HG03342 (cell line): Measurements from ENCODE around the gene CBX8.
A peak's percentile ranks its signal among the peaks of the same experiment; 100 is the strongest.

Source experiments
- ATAC-seq: cut with Tn5 transposase; IDR thresholded peaks from one replicate; pipeline ENCODE4 v1.9.1; 2021; ENCODE audit warnings: mild to moderate bottlenecking, moderate library complexity; ENCODE audit not compliant: unreplicated experiment

CBX8 gene

DNA sequence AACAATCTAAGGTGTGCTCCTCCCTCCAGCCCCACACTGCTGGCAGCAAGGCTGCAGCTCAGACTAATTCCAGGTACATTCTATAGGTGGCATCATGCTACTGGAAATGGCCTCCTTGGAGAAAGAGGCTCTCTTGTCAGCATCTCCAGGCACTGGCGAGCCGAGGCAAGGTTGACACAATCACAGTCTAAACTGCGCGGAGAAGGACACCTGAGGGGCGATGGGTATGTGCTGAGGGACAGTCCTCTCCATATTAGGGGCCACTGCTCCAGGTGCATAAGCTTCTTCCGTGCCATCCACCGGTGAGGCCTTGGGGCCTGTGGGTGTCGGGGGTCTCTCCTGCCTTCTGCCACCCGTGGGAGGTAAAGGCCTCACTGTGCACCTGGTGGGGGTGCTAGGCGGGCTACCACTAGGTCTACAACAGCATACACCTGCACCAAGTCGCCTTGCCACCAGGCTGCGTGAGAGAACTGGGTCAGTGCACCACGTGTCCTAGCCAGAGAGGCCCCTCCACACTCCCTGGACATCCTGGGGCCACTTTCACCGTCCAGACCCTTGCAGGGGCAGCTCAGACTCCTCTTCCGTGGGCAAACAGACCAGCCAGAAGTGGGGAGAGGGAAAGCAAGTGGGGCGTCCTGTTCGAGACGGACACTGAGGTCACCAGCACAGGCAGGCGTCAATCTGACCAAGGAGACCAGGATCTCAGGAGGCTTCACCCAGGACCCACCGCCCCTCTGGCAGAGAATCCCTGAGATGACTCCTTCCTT, 12.1 kb upstream of the CBX8 start:
- no peak for ATAC-seq

DNA sequence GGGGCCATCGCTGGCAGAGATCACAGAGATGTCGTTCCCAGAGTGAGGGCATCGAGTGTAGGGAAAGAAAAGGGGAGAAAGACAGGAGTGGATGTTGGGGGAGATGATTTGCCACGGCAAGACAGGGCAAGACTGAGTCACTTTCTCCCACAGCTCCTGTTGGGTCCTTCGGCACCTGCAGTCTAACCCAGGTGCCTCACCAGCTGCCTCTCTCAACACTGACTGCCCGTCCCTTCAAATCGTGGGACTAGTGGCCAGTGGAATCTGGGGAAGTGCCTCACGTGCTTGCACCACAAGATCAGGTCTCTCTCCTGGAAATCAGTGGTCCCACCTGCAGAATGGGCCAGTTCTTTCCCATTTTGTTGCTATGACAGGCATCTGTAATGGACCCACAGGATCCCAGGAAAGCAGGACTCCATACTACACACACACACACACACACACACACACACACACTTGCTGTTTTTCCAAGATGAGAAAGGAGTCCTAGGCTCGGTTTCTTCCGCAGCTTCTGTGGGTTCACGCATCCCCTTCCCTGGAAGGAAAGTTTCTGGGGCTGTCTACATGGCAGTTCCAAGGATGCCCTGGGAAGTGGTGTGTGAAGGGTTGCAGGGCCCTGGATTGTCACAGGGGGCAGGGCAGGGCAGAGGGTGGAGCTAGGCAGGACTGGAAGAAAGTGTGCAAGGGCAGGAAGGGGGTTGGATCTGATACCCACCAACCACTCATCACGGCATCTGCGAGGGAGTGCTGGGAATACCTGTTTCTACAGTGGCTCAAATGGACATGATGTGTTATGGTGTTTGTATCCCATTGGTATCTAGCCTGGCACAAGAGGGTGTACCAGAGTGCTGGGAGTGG, 10.2 kb upstream of the CBX8 start:
- ATAC-seq = no peak

DNA sequence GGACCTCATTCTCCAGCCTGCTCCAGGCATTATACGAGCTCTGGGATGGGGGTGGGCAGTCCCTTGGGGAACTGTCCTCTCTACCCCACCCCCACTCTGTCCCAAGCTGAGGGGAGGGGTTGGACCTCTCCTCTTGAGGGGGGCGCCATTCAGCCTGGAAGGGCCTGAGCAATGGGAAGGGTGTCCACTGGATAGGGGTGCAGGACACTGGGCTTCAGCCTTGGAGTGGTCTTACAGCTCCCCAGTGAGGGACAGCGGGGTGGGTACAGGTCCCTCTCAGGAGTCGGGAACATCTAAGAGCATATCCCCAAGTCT, 9.5 kb upstream of the CBX8 start:
- no peak for ATAC-seq

DNA sequence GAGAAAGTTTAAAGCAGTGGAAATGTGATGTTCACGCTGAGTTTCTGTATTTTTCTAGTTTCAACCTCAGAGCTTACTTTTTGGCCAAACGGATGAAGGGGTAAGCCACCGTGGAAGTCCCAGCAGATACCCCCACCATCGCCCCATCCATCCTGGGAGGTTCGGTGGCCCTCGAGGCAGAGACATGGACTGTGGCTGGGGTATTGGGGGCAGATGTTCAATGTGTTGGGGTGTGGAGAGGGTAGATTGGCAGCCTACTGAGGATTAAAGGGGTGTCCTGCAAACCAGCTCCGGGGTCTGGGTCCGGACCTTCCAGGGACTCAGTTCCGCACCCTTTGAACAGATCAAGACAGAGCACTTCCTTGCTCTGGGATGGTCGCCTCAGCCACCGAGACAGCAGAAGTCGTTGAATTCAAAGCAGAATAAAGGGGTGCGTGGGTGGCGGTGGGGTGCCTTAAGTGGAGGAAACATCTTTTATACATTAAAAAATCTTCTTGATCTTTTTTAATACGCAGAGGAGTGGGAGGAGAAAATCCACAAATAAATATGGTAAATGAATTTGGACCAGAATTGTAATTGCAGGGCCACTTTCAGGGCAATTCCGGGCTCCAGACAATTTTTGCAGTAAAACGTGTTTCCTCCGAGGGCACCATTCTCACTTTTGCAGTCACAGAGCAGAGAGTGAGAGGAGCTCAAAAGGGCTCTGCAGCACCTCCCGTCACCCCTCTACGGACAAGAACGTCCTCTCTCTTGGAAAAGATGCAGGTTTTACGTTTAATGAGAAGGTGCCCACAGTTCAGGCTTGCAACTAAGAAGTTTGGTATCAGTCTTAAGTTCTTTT, 8.2 kb upstream of the CBX8 start:
- ATAC-seq = peak; percentile 17

DNA sequence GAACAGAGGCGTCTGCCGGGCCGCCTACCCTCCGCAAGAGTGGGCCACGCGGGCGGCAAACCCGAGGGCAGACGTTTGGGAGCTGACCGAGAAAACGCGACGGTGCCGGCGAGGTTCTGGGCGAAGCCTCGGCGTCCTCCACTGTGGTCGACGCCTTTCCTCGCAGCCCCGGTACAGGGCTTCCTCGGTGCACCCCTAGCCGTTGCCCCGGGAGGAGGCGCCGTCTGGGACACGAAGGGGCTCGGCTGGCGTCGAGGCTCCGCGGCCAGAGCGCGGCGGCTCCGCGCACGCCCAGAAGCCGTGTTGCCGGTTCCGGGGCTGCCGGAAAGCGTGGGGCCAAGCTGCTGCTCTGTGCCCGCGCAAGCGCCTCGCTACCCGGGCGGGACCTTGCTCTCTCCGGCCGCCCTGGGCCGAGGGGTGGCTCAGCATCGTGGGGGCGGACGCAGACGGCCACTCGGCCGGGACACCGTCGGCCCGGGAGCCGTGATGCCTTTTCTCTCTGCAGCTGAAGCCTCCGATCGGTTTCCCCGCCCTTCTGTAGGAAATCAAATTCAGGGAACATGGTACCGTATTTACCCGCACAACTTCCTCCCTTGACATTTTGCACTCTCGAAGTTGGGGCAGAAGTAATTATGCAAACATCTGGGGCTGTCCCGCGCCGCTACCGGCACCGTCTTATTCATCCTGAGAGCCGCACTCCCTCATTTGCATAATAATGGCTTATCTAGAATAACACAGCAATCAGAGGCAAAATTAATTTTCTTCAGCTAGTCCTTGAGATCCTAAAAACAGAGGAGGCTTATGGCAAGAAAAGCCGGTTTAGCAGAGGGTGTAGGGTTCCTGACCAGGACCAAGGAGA, 7.3 kb upstream of the CBX8 start:
- ATAC-seq = peak; percentile 55

DNA sequence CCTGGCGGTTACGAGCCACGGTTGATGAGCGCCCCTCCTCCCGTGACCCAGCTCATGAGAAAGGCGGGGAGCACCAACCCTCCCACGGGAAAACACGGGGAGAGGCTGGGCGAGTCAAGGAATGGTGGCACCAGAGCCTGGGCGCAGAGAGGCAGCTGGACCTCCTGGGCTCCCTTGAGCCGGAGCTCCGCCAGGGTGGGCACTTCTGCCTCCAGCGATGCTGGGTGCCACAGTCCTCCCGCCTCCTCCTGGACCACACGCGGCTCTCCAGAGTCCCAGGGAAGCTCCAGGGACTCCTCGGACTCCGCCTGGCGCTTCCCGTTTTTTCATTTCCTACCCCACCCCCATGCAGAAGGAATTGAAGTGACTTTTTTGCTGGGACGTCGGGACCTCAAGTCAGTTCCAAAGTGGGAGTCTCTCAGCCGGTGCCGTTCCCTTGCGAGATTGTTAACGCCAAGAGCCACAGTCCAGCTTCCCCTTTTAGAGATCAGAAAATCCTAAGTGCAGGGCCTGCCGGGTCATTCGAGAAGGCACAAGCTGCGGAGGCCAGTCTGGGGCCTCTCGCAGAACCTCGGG, 6.6 kb upstream of the CBX8 start:
- ATAC-seq = no peak

- no peak for ATAC-seq
Measured at GRCh38 chr17:79802736-79803420, 6.0 kb upstream of the CBX8 start.

GRCh38 chr17:79802039-79802735, 5.3 kb upstream of the CBX8 start:
- no peak for ATAC-seq

DNA sequence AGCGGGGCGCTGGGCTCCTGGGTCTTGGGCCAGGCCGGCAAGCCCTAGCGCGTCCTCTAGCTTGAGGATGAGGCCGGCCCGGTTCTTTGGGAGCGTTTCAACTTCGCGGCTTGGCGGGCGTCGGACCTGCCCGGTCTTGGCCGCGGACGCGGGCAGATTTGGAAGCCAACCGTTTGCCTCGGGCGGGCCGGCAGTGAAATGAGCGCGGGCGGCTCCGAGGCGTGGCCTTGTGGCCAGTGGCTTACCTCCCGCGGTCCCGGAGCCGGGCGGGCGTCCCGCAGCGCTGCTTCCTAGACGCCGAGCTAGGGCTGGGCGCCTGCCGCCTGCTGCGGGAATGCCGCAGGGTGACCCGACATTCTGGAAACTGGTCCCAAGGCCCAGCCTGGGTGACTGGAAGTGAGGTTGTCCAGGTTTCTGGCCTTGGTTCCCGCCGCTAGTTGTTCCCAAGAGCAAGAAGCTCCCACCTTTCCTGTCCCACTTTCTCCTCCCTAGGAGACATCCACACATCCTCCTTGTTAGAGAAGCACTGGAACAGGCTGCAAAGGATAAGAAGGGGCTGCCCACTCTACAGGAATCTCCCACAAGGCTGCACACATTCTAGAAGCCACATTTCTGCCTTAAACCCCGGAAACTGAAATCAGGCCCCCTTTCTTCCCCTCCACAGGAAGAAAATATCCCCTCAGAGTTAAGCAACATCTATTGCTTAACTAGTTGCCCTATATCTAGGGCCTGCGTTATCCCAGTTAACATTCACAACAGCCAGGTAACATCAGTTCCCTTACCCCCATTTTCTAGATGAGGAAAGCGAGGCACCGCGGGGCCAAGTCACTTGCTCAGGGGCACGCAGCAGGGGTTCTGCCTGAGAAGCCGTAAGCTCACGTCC, 4.5 kb upstream of the CBX8 start:
- ATAC-seq = no peak

DNA sequence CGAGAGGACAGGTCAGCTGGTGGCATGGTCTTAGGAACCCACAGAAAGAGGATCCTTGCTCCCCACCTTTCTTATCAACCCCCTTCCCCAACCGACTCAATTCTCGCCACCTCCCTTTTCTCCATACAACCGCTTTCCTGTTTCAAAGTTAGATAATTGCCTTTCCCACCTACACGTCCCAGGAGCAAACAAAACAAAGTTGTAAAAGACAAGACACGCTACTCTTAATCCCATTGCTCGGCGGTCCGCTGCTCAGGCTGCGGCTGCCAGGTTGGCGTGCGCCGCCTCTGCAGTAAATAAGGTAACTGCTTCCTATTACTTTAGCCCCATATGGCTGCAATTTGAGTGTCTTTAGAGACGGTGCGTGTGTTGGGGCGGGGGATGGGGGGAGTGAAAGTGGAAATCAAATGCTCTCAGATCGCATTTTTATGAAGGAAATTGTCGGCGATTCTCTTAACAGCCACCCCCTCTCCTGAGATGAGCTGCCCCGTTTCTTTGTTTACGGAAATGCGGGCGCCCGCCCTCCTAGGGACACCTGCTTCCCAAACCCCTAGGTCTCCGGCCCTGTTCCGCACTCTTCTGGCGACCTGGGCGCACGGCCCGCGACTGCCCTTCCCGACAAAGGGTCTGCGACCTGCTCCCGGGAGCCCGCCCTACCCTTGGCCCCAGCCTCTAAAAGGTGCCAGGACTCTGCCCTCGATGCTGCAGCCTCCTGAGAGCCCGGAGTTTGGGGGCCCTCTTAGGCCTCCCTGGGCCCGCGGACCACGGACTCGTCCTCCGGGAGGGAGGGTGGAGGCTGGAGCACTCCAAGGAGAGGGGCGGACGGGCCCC, 3.7 kb upstream of the CBX8 start:
- ATAC-seq = no peak

DNA sequence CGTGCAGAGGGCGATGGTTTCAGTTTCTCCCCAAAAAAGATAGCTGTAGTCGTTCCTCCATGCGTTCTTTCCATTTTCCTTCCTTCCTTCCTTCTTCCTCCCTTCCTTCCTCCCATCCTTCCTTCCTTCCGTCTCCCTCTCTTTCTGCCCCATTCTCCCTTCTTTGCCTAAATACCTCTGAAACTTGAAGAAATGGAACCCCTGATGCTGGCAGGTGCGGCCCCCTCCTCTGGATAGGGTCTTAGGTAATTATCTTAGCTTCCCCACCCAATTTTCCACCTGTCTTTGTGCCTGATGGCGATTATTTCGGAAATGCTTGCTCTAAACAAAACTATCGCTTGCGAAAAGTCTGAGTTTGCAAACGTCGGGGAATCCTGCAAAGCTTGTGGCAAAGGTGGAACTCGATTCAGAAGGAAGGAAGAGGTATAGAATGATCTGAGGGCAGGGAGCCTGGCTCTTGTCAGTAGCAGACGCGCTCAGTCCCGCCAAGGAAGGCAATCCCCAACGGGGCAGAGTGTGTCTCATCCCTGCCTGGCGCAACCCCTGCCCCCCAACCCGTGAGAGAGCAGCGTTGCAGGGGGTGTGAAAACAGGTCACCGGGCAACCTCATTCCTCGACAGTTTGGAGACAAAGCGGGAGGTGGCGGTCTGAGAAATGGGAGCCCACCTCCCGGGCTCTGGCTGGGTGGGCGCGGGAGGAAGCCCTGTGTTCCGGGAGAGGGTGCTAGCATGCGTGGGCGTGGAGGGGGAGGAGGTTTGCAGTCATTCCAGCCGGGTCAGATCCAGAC, 2.9 kb upstream of the CBX8 start:
- ATAC-seq = no peak

GRCh38 chr17:79799174-79799537, 2.3 kb upstream of the CBX8 start:
- ATAC-seq = no peak

GRCh38 chr17:79798299-79799173, 1.7 kb upstream of the CBX8 start:
- no peak for ATAC-seq

- peak; percentile 1 for ATAC-seq
Measured at GRCh38 chr17:79797492-79798298, 818 bp upstream of the CBX8 start.

GRCh38 chr17:79796444-79796762, 474 bp downstream of the CBX8 start:
- ATAC-seq = no peak
